Uterus (tissue), 2 donors: ENCODE data around the gene ASPSCR1.

Experiments used
- CTCF ChIP-seq, 4 experiments: fragments of 200-600 bp in 2 of 4; fragments of 450-650 bp in 2 of 4; sonication (generic) in 2 of 4; IDR thresholded peaks; one replicate each; pipeline ENCODE4 v1.5.1; 2016 to 2019; ENCODE audit warnings: antibody characterized with exemption in 4 of 4, mild to moderate bottlenecking in 2 of 4, moderate library complexity in 1 of 4
- POLR2A ChIP-seq, 2 donors: fragments of 450-650 bp; IDR thresholded peaks; one replicate each; pipeline ENCODE4 v1.6.1; 2016; ENCODE audit warnings: antibody characterized with exemption in 2 of 2, mild to moderate bottlenecking in 1 of 2, moderate library complexity in 1 of 2

GRCh38 chr17:82012261-82012639 is 34.8 kb downstream of the ASPSCR1 start:
- TF ChIP-seq CTCF (IDR thresholded peaks at IDR 0.05) (no peak), POLR2A (IDR thresholded peaks at IDR 0.05) (no peak)
